ENCODE measurements around the gene SCAMP4.

GRCh38 chr19:1924320-1924961 lies 19.2 kb downstream of the SCAMP4 start:
- TF ChIP-seq CTCF (IDR thresholded peaks at IDR 0.05; ENCODE audit: borderline replicate concordance, extremely low read depth, low read length, poor library complexity, severe bottlenecking) (no peak), EZH2 (IDR thresholded peaks at IDR 0.05; ENCODE audit: borderline replicate concordance, low read depth, low read length, severe bottlenecking) (no peak)

Data from DND-41 (cell line).